ENCODE results near the gene KIAA1755. TPM values are rescaled to one million over a fixed set of nuclear protein-coding genes. Genes with fewer than 3 reads are reported as not detected.
A peak's percentile ranks its signal among the peaks of the same experiment; 100 is the strongest.

The KIAA1755 gene
- total RNA-seq, 2 experiments from 2014 or later: not detected

DNA sequence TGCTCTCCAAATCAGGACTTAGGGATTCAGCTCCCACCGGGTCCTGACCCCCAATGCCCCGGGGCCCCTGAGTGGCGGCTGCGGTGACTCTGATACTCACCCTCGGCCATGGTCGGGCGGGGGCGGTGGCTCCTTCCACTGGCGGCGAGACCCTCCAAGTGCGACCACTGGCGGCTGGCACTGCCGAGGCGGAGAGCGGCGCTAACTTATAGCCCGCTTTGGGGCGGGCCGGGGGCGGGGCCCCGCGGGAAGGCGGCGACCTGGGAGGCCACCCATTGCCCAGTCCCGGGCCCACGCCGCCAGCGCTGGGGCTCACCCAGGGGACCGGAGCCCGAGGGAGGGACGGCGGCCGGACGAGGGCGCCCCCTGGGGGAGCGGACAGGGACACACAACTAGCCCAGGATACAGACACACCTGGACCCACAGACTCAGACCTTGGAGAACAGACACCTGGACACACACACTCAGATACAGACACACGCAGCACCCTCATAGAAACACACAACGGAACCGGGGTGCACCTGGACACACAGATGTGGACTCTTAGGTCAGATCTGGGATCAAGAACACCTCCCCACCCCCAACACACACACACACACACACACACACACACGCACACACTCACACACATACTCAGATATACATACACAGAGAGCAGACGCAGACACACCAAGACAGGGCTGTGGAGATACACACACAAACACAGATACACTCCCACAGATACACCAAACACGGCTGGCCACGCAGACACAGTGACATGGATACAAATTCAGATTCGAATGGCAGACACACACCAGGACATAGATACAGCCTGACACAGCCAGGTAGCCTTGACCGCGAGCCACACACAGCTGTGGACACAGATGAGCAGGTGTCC is 95.2 kb downstream of the KIAA1755 start, which contains the start of gene TGM2:
Gene TGM2, minus strand, starts transcription at position 182 of the 877 bp plus-strand sequence. Its CDS starts 72 bp downstream, at position 110.
- POLR2A ChIA-PET: no interaction called here
- Mint-ChIP-seq H3K4me1 (peaks cover 8% of the 10 kb centered on the region), H3K27ac (no peak within 1 kb of the TSS), H3K27me3 (peaks cover 20% of the 10 kb centered on the region), H3K36me3 (ENCODE audit: low read depth) (no peaks in the 10 kb centered on the region), H3K4me3 (no peak within 1 kb of the TSS), H3K9me3 (ENCODE audit: low read depth) (no peaks in the 10 kb centered on the region)
- intact Hi-C loops (cut with DNase I, micrococcal nuclease): loop anchor here (1.0 to 5.0 kb wide), 5 partner anchors 57 to 601 kb away; no protein-coding TSS in a partner anchor
- ATAC-seq (peak; percentile 77), DNase-seq (peak; percentile 68)
- CTCF ChIA-PET: interaction anchor here (0.6 to 2.5 kb wide), 6 partner anchors 10 to 1733 kb away, joined by 3 to 10 read pairs (median 3); no protein-coding TSS in a partner anchor

DNA sequence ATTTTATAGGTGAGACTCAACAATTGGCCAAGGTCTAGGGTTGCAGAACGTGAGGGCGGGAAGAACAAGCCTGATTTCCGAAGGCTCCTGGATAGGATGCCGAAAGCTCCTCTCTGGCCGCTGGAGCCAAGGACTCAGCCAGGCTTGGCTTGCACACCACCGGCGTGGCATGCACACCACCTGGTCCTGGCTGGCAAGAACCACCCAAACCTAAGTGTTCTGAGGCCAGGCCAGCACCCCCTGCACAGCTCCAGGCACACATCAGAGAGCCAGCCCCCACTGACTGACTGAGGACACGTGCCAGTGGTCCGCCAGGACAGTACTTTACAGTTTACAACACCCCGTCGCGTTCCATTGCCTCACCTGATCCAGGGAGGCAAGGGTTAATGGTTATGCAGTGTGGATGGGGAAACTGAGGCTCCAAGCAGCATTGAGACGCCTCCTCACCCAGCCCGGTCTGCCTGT is 95.9 kb downstream of the KIAA1755 start:
- Mint-ChIP-seq H3K27ac (no peak overlapping the region), H3K4me1 (peaks cover 8% of the 10 kb centered on the region), H3K9me3 (ENCODE audit: low read depth) (no peaks in the 10 kb centered on the region), H3K27me3 (peaks cover 20% of the 10 kb centered on the region), H3K36me3 (ENCODE audit: low read depth) (no peaks in the 10 kb centered on the region), H3K4me3 (no peak overlapping the region)
- no peak for ATAC-seq
- POLR2A ChIA-PET: no interaction called here
- no peak for DNase-seq
- CTCF ChIA-PET: interaction anchor here (0.6 to 2.5 kb wide), 5 partner anchors 11 to 1734 kb away, joined by 3 to 10 read pairs (median 3); no protein-coding TSS in a partner anchor
- intact Hi-C loops (cut with DNase I, micrococcal nuclease): loop anchor here (1.0 to 5.0 kb wide), 5 partner anchors 58 to 600 kb away; no protein-coding TSS in a partner anchor

DNA sequence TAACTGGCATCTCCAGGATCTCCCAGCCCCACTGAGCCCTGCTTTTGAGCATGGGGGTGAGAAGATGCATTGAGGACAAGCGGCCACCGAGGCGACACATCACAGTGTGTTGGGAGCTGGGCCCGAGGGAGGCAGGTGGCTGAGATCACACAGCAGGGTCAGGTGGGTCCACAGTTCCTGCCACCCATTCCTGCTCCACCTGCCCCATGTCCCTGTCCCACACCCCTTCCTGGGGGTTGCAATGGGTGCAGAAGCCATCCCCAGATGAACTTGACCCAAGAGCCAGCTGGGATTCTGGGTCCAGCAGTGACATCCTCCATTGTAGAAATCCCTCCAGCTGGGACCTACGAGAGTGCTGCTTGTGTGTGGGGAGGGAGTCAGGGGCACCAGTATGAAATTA is 96.5 kb downstream of the KIAA1755 start:
- DNase-seq (no peak), ATAC-seq (no peak)
- Mint-ChIP-seq H3K36me3 (ENCODE audit: low read depth) (no peaks in the 10 kb centered on the region), H3K9me3 (ENCODE audit: low read depth) (no peaks in the 10 kb centered on the region), H3K4me3 (no peak overlapping the region), H3K27ac (no peak overlapping the region), H3K4me1 (peaks cover 8% of the 10 kb centered on the region), H3K27me3 (peaks cover 20% of the 10 kb centered on the region)
- ChIA-PET POLR2A (no interaction called here), CTCF (interaction anchor here (1.2 to 2.5 kb wide), 2 partner anchors 57 to 106 kb away, joined by 3 to 10 read pairs; no protein-coding TSS in a partner anchor)
- intact Hi-C loops (cut with DNase I, micrococcal nuclease): loop anchor here in 1 of 2 experiments (2.0 kb wide), 1 partner anchor 599 kb away; no protein-coding TSS in a partner anchor

DNA sequence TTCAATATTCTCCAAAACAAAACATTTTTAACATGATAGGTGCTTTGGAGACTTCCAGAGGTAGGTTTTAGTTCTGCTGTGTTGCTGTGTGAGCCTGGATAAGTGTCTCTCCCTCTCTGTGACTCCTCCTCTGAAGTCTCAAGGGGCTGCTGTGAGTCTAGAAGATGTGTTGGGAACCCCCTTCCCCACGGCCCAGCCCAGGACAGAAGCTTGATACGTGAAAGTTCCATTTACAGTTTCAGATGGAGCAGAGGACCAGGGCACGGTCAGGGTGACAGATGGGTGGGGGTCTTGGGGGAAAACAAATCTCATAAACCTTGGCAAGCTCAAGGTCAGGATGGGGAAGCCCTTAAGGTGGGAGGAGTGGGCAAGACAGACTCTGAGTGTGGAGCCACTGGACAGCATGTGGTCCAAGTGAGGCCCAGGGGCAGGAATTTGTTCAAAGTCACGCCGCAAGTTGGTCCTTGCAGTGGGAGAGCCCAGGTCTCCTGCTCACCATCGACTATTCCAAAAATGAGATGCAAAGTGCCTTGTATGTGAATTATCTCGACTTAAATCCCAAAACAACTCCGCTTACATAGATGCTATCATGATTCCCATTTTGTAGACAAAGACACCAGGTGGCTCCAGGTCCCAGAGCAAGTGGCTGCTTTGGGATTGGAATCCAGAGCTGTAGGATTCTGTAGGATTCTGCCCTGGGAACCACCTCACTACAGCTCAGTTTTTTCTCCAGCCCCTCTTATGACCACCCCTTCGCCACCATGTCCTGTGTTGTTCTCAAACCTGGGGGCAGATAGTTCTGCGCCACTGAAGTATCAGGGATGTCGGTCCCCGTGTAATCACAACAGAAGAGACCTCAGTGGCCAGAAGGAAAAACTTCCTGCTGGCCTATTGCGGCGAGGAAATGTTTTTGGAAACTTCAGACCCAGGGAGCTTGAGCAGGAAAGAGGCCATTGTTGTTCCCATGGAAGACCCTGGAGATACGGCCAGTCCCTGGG is 97.4 kb downstream of the KIAA1755 start:
- H3K9me3 Mint-ChIP-seq (ENCODE audit: low read depth): no peaks in the 10 kb centered on the region
- intact Hi-C loops (cut with DNase I, micrococcal nuclease): no loop called here
- POLR2A ChIA-PET: no interaction called here
- no peak for ATAC-seq
- H3K27me3 Mint-ChIP-seq: peaks cover 20% of the 10 kb centered on the region
- no peak overlapping the region for H3K27ac Mint-ChIP-seq
- DNase-seq: no peak
- peaks cover 4% of the 10 kb centered on the region for H3K4me1 Mint-ChIP-seq
- CTCF ChIA-PET: interaction anchor here (0.6 to 2.5 kb wide), 3 partner anchors 49 to 105 kb away, joined by 3 to 10 read pairs (median 3); no protein-coding TSS in a partner anchor
- no peak overlapping the region for H3K4me3 Mint-ChIP-seq
- H3K36me3 Mint-ChIP-seq (ENCODE audit: low read depth): no peaks in the 10 kb centered on the region

DNA sequence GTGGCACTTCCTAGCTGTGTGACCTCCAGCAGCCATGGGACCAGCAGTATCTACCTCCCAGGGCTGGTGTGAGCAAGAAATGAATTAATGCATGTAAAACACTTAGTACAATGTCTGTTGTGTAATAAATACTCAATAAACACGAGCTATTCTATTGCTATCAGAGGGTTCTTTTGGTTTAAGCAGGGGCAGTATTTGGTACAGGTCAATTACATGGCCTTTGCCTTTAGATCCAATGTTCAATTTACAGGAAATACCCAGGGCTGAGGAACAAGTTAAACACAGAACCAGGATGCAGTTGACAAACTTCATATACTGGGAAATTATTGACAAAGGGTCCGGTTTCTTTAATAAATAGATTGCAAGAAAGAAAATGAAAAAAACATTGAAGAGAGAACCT is 98.4 kb downstream of the KIAA1755 start:
- peaks cover 20% of the 10 kb centered on the region for H3K27me3 Mint-ChIP-seq
- no peaks in the 10 kb centered on the region for H3K36me3 Mint-ChIP-seq (ENCODE audit: low read depth)
- POLR2A ChIA-PET: no interaction called here
- no peaks in the 10 kb centered on the region for H3K9me3 Mint-ChIP-seq (ENCODE audit: low read depth)
- ATAC-seq (no peak), DNase-seq (no peak)
- no peak overlapping the region for H3K4me3 Mint-ChIP-seq
- no peak overlapping the region for H3K27ac Mint-ChIP-seq
- peaks cover 4% of the 10 kb centered on the region for H3K4me1 Mint-ChIP-seq
- CTCF ChIA-PET: interaction anchor here (0.7 to 1.5 kb wide), 4 partner anchors 48 to 129 kb away, joined by 3 to 7 read pairs (median 4); partner anchors contain the start of gene TTI1
- intact Hi-C loops (cut with DNase I, micrococcal nuclease): no loop called here

DNA sequence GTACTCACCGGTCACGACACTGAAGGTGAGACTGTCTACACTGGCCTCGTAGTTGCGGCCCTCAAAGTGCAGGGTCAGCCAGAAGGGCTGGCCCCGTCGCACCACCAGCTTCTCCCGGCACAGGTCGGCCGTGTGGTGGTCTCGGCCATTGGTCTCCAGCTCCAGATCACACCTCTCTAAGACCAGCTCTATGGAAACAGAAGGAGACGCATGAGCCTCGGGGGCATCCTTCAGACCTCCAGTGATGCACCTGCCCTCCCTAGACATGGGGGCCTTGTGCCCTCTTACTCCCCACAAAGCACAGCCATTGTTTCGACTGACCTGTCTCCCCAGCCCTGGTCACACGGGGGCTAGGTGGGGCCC is 99.1 kb downstream of the KIAA1755 start:
- DNase-seq (no peak), ATAC-seq (no peak)
- H3K4me3 Mint-ChIP-seq: no peak overlapping the region
- H3K27ac Mint-ChIP-seq: no peak overlapping the region
- intact Hi-C loops (cut with DNase I, micrococcal nuclease): no loop called here
- H3K9me3 Mint-ChIP-seq (ENCODE audit: low read depth): no peaks in the 10 kb centered on the region
- CTCF ChIA-PET: interaction anchor here (0.7 to 1.5 kb wide), 3 partner anchors 62 to 128 kb away, joined by 3 to 7 read pairs (median 4); partner anchors contain the start of gene TTI1
- H3K36me3 Mint-ChIP-seq (ENCODE audit: low read depth): no peaks in the 10 kb centered on the region
- POLR2A ChIA-PET: no interaction called here
- peaks cover 4% of the 10 kb centered on the region for H3K4me1 Mint-ChIP-seq
- peaks cover 20% of the 10 kb centered on the region for H3K27me3 Mint-ChIP-seq

Other genes with a start within 250 kb of the KIAA1755 start
- gene TTI1, start 227.3 kb downstream of the KIAA1755 start, total RNA-seq: 10 to 100 TPM; 35.6 to 36.7 TPM
- 10 to 100 TPM; 29.9 to 36.4 TPM for gene RPRD1B, start 227.0 kb downstream of the KIAA1755 start, total RNA-seq
- under 1 TPM; 0.04 to 0.09 TPM for gene TGM2, start 95.5 kb downstream of the KIAA1755 start, total RNA-seq
- not detected for gene BPI, start 43.4 kb upstream of the KIAA1755 start, total RNA-seq
- gene LBP, start 85.7 kb upstream of the KIAA1755 start, total RNA-seq: not detected
- 10 to 100 TPM; 70.7 to 72.4 TPM for gene SNHG17, start 174.6 kb upstream of the KIAA1755 start, total RNA-seq
- 10 to 100 TPM; 23.5 to 27.1 TPM for gene RALGAPB, start 212.1 kb upstream of the KIAA1755 start, total RNA-seq